HG02840 (cell line): Measurements from ENCODE around the gene SARS2.

Experiments used
- ATAC-seq: cut with Tn5 transposase; IDR thresholded peaks from one replicate; pipeline ENCODE4 v1.9.1; 2021; ENCODE audit warnings: mild to moderate bottlenecking, moderate library complexity, moderate number of reproducible peaks; ENCODE audit not compliant: unreplicated experiment, low FRiP score

The SARS2 gene

GRCh38 chr19:38869836-38870607 lies 60.5 kb downstream of the SARS2 start:
- peak; percentile 58 for ATAC-seq

GRCh38 chr19:38869160-38869835 lies 61.3 kb downstream of the SARS2 start:
- ATAC-seq = no peak

- no peak for ATAC-seq
Observed at GRCh38 chr19:38868551-38868950, 62.0 kb downstream of the SARS2 start.

- ATAC-seq = no peak
Observed at GRCh38 chr19:38867171-38867780, 63.3 kb downstream of the SARS2 start.
